SH-SY5Y (cell line): Measurements from ENCODE around the gene RBP4.

Experiments used
- GATA2 ChIP-seq: IDR thresholded peaks from 2 replicates; pipeline ENCODE4 v1.6.1; 2011; ENCODE audit warnings: mild to moderate bottlenecking, low read depth, low read length
- GATA3 ChIP-seq: IDR thresholded peaks from 2 replicates; pipeline ENCODE4 v1.6.1; 2011; ENCODE audit warnings: low read depth, mild to moderate bottlenecking, low read length, moderate library complexity

DNA sequence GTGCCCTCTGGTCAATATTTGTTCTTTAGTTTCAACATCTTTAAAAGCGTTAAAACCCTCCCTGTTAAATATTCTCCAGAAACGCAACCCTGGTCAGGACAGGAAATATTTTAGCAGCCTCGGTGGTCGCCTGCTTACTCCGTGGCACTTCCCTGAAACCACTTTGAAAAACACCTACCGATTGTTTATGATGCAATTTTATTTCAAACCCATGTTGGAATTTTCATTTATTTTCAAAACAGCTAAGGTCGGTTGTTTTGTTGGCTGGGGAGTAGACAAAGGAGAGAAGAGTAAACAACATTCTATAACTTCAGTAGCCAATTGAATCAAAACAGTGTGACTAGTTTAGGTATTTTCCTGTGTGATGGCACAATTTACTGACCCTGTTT, 733 bp upstream of the RBP4 start:
- no peak for TF ChIP-seq GATA2
- no peak for TF ChIP-seq GATA3
